ENCODE results near the gene SLC9A9.

Gene SLC9A9

GRCh38 chr3:143671626-143672025 is 176.6 kb downstream of the SLC9A9 start:
- H3K18ac ChIP-seq (ENCODE audit: low read length), result no peak overlapping the region
- H3K23ac ChIP-seq (ENCODE audit: low read length), result no peak overlapping the region
- H4K8ac ChIP-seq (ENCODE audit: low read depth, low read length), result no peak overlapping the region
- no peak overlapping the region for H2BK5ac ChIP-seq (ENCODE audit: low read length)
- DNase-seq, result no peak
- H3K36me3 ChIP-seq (ENCODE audit: control insufficient read depth, insufficient read depth, low read length), result no peaks in the 10 kb centered on the region
- no peak overlapping the region for H3K4me3 ChIP-seq (ENCODE audit: low read length)
- no peaks in the 10 kb centered on the region for H3K79me2 ChIP-seq (ENCODE audit: control insufficient read depth, insufficient read depth, low read length)
- H3K27me3 ChIP-seq (ENCODE audit: insufficient read depth, low read length, poor library complexity), result no peaks in the 10 kb centered on the region
- H3K9ac ChIP-seq (ENCODE audit: low read length), result no peak overlapping the region
- H3K4ac ChIP-seq (ENCODE audit: low read depth, low read length), result no peak overlapping the region
- H3K79me1 ChIP-seq (ENCODE audit: low read length), result no peaks in the 10 kb centered on the region
- no peaks in the 10 kb centered on the region for H3K4me1 ChIP-seq (ENCODE audit: control insufficient read depth, low read depth, low read length)
- H3K4me2 ChIP-seq (ENCODE audit: low read length), result no peak overlapping the region
- WGBS (ENCODE audit: extremely low coverage, insufficient coverage, low lambda C conversion rate), result no CpG with 5 or more reads among the region's 1 CpG
- no peak overlapping the region for H2AK5ac ChIP-seq (ENCODE audit: low read length)
- no peak overlapping the region for H3K56ac ChIP-seq (ENCODE audit: low read length)
- no peak overlapping the region for H3K27ac ChIP-seq (ENCODE audit: low read depth, low read length)
- no peak overlapping the region for H2BK120ac ChIP-seq (ENCODE audit: low read depth, low read length)
- H4K5ac ChIP-seq (ENCODE audit: low read length), result no peak overlapping the region
- no peak overlapping the region for H2BK15ac ChIP-seq (replicated peaks; ENCODE audit: low read depth)

GRCh38 chr3:143668924-143669790 is 179.1 kb downstream of the SLC9A9 start:
- Histone ChIP-seq H3K4me2 (ENCODE audit: low read length) (no peak overlapping the region), H2BK5ac (ENCODE audit: low read length) (no peak overlapping the region), H4K5ac (ENCODE audit: low read length) (no peak overlapping the region), H2AK5ac (ENCODE audit: low read length) (no peak overlapping the region), H3K79me2 (ENCODE audit: control insufficient read depth, insufficient read depth, low read length) (no peaks in the 10 kb centered on the region), H3K4me3 (ENCODE audit: low read length) (no peak overlapping the region), H3K56ac (ENCODE audit: low read length) (no peak overlapping the region), H3K27ac (ENCODE audit: low read depth, low read length) (no peak overlapping the region), H2BK120ac (ENCODE audit: low read depth, low read length) (no peak overlapping the region), H3K9ac (ENCODE audit: low read length) (no peak overlapping the region), H3K23ac (ENCODE audit: low read length) (no peak overlapping the region), H3K79me1 (ENCODE audit: low read length) (no peaks in the 10 kb centered on the region), H3K36me3 (ENCODE audit: control insufficient read depth, insufficient read depth, low read length) (no peaks in the 10 kb centered on the region), H3K4me1 (ENCODE audit: control insufficient read depth, low read depth, low read length) (no peaks in the 10 kb centered on the region), H3K18ac (ENCODE audit: low read length) (no peak overlapping the region), H3K27me3 (ENCODE audit: insufficient read depth, low read length, poor library complexity) (no peaks in the 10 kb centered on the region), H3K4ac (ENCODE audit: low read depth, low read length) (no peak overlapping the region), H2BK15ac (replicated peaks; ENCODE audit: low read depth) (no peak overlapping the region), H4K8ac (ENCODE audit: low read depth, low read length) (no peak overlapping the region)
- no peak for DNase-seq
- WGBS (ENCODE audit: extremely low coverage, insufficient coverage, low lambda C conversion rate), result no CpG with 5 or more reads among the region's 5 CpGs

- H2BK120ac ChIP-seq (ENCODE audit: low read depth, low read length), result no peak overlapping the region
- H3K27ac ChIP-seq (ENCODE audit: low read depth, low read length), result no peak overlapping the region
- no CpG with 5 or more reads among the region's 5 CpGs for WGBS (ENCODE audit: extremely low coverage, insufficient coverage, low lambda C conversion rate)
- H3K36me3 ChIP-seq (ENCODE audit: control insufficient read depth, insufficient read depth, low read length), result no peaks in the 10 kb centered on the region
- no peak overlapping the region for H3K9ac ChIP-seq (ENCODE audit: low read length)
- no peak for DNase-seq
- no peak overlapping the region for H3K18ac ChIP-seq (ENCODE audit: low read length)
- no peak overlapping the region for H2BK5ac ChIP-seq (ENCODE audit: low read length)
- no peak overlapping the region for H3K4ac ChIP-seq (ENCODE audit: low read depth, low read length)
- no peaks in the 10 kb centered on the region for H3K79me2 ChIP-seq (ENCODE audit: control insufficient read depth, insufficient read depth, low read length)
- H3K23ac ChIP-seq (ENCODE audit: low read length), result no peak overlapping the region
- no peak overlapping the region for H4K5ac ChIP-seq (ENCODE audit: low read length)
- no peak overlapping the region for H2AK5ac ChIP-seq (ENCODE audit: low read length)
- H3K56ac ChIP-seq (ENCODE audit: low read length), result no peak overlapping the region
- no peak overlapping the region for H4K8ac ChIP-seq (ENCODE audit: low read depth, low read length)
- no peaks in the 10 kb centered on the region for H3K4me1 ChIP-seq (ENCODE audit: control insufficient read depth, low read depth, low read length)
- no peak overlapping the region for H3K4me2 ChIP-seq (ENCODE audit: low read length)
- no peaks in the 10 kb centered on the region for H3K79me1 ChIP-seq (ENCODE audit: low read length)
- no peak overlapping the region for H2BK15ac ChIP-seq (replicated peaks; ENCODE audit: low read depth)
- H3K4me3 ChIP-seq (ENCODE audit: low read length), result no peak overlapping the region
- no peaks in the 10 kb centered on the region for H3K27me3 ChIP-seq (ENCODE audit: insufficient read depth, low read length, poor library complexity)
These were observed 179.9 kb downstream of the SLC9A9 start for GRCh38 chr3:143668385-143668784.

- no peak overlapping the region for H4K8ac ChIP-seq (ENCODE audit: low read depth, low read length)
- H4K5ac ChIP-seq (ENCODE audit: low read length), result no peak overlapping the region
- H3K4me2 ChIP-seq (ENCODE audit: low read length), result no peak overlapping the region
- no peak overlapping the region for H2BK120ac ChIP-seq (ENCODE audit: low read depth, low read length)
- H3K4ac ChIP-seq (ENCODE audit: low read depth, low read length), result no peak overlapping the region
- no peak overlapping the region for H3K18ac ChIP-seq (ENCODE audit: low read length)
- no peak overlapping the region for H2AK5ac ChIP-seq (ENCODE audit: low read length)
- no peaks in the 10 kb centered on the region for H3K36me3 ChIP-seq (ENCODE audit: control insufficient read depth, insufficient read depth, low read length)
- no peaks in the 10 kb centered on the region for H3K4me1 ChIP-seq (ENCODE audit: control insufficient read depth, low read depth, low read length)
- H2BK15ac ChIP-seq (replicated peaks; ENCODE audit: low read depth), result no peak overlapping the region
- no peak for DNase-seq
- no peak overlapping the region for H3K9ac ChIP-seq (ENCODE audit: low read length)
- no peaks in the 10 kb centered on the region for H3K27me3 ChIP-seq (ENCODE audit: insufficient read depth, low read length, poor library complexity)
- H3K79me2 ChIP-seq (ENCODE audit: control insufficient read depth, insufficient read depth, low read length), result no peaks in the 10 kb centered on the region
- no peak overlapping the region for H3K27ac ChIP-seq (ENCODE audit: low read depth, low read length)
- no CpG with 5 or more reads among the region's 3 CpGs for WGBS (ENCODE audit: extremely low coverage, insufficient coverage, low lambda C conversion rate)
- no peak overlapping the region for H2BK5ac ChIP-seq (ENCODE audit: low read length)
- H3K4me3 ChIP-seq (ENCODE audit: low read length), result no peak overlapping the region
- no peak overlapping the region for H3K23ac ChIP-seq (ENCODE audit: low read length)
- no peak overlapping the region for H3K56ac ChIP-seq (ENCODE audit: low read length)
- no peaks in the 10 kb centered on the region for H3K79me1 ChIP-seq (ENCODE audit: low read length)
These were observed 186.6 kb downstream of the SLC9A9 start for GRCh38 chr3:143661677-143662076.

- Histone ChIP-seq H3K9ac (ENCODE audit: low read length) (no peak overlapping the region), H3K4ac (ENCODE audit: low read depth, low read length) (no peak overlapping the region), H3K4me3 (ENCODE audit: low read length) (no peak overlapping the region), H3K23ac (ENCODE audit: low read length) (no peak overlapping the region), H3K27ac (ENCODE audit: low read depth, low read length) (no peak overlapping the region), H2BK5ac (ENCODE audit: low read length) (no peak overlapping the region), H3K18ac (ENCODE audit: low read length) (no peak overlapping the region), H2BK120ac (ENCODE audit: low read depth, low read length) (no peak overlapping the region), H3K36me3 (ENCODE audit: control insufficient read depth, insufficient read depth, low read length) (no peaks in the 10 kb centered on the region), H2AK5ac (ENCODE audit: low read length) (no peak overlapping the region), H4K8ac (ENCODE audit: low read depth, low read length) (no peak overlapping the region), H3K79me1 (ENCODE audit: low read length) (no peaks in the 10 kb centered on the region), H3K4me1 (ENCODE audit: control insufficient read depth, low read depth, low read length) (no peaks in the 10 kb centered on the region), H3K56ac (ENCODE audit: low read length) (no peak overlapping the region), H3K4me2 (ENCODE audit: low read length) (no peak overlapping the region), H2BK15ac (replicated peaks; ENCODE audit: low read depth) (no peak overlapping the region), H4K5ac (ENCODE audit: low read length) (no peak overlapping the region), H3K27me3 (ENCODE audit: insufficient read depth, low read length, poor library complexity) (no peaks in the 10 kb centered on the region), H3K79me2 (ENCODE audit: control insufficient read depth, insufficient read depth, low read length) (no peaks in the 10 kb centered on the region)
- DNase-seq, result no peak
- no CpG with 5 or more reads among the region's 2 CpGs for WGBS (ENCODE audit: extremely low coverage, insufficient coverage, low lambda C conversion rate)
These were observed 189.4 kb downstream of the SLC9A9 start for GRCh38 chr3:143658861-143659260.

GRCh38 chr3:143658116-143658515 is 190.2 kb downstream of the SLC9A9 start:
- Histone ChIP-seq H3K4me2 (ENCODE audit: low read length) (no peak overlapping the region), H3K27ac (ENCODE audit: low read depth, low read length) (no peak overlapping the region), H3K23ac (ENCODE audit: low read length) (no peak overlapping the region), H3K56ac (ENCODE audit: low read length) (no peak overlapping the region), H3K79me1 (ENCODE audit: low read length) (no peaks in the 10 kb centered on the region), H4K8ac (ENCODE audit: low read depth, low read length) (no peak overlapping the region), H3K79me2 (ENCODE audit: control insufficient read depth, insufficient read depth, low read length) (no peaks in the 10 kb centered on the region), H4K5ac (ENCODE audit: low read length) (no peak overlapping the region), H3K4ac (ENCODE audit: low read depth, low read length) (no peak overlapping the region), H3K27me3 (ENCODE audit: insufficient read depth, low read length, poor library complexity) (no peaks in the 10 kb centered on the region), H2BK15ac (replicated peaks; ENCODE audit: low read depth) (no peak overlapping the region), H3K36me3 (ENCODE audit: control insufficient read depth, insufficient read depth, low read length) (no peaks in the 10 kb centered on the region), H2AK5ac (ENCODE audit: low read length) (no peak overlapping the region), H3K4me3 (ENCODE audit: low read length) (no peak overlapping the region), H3K9ac (ENCODE audit: low read length) (no peak overlapping the region), H3K18ac (ENCODE audit: low read length) (no peak overlapping the region), H2BK120ac (ENCODE audit: low read depth, low read length) (no peak overlapping the region), H3K4me1 (ENCODE audit: control insufficient read depth, low read depth, low read length) (no peaks in the 10 kb centered on the region), H2BK5ac (ENCODE audit: low read length) (no peak overlapping the region)
- WGBS (ENCODE audit: extremely low coverage, insufficient coverage, low lambda C conversion rate), result no CpG with 5 or more reads among the region's 1 CpG
- DNase-seq, result no peak
